AG09309 (cell line): Measurements from ENCODE around the gene TBL1X.

Experiments
- DNase-seq: peaks from one replicate; pipeline ENCODE4 v3.0.0-alpha.2; 2010; ENCODE audit warnings: low read depth
- H3K4me3 ChIP-seq: 2 replicates; pipeline ENCODE4 v1.5.1; 2011; ENCODE audit warnings: mild to moderate bottlenecking, low read depth, low read length, moderate library complexity; ENCODE audit not compliant: control insufficient read depth
- CTCF ChIP-seq: IDR thresholded peaks from 2 replicates; pipeline ENCODE4 v1.5.1; 2011; ENCODE audit warnings: mild to moderate bottlenecking, low read depth, low read length, inconsistent platforms; ENCODE audit not compliant: insufficient read depth, control insufficient read depth; ENCODE audit errors: missing control alignments

TBL1X gene

GRCh38 chrX:9622128-9622527 lies 157.3 kb downstream of the TBL1X start:
- H3K4me3 ChIP-seq = no peak overlapping the region
- DNase-seq = no peak
- TF ChIP-seq CTCF = no peak

GRCh38 chrX:9626379-9626778 lies 161.5 kb downstream of the TBL1X start:
- no peak for DNase-seq
- no peak for TF ChIP-seq CTCF

GRCh38 chrX:9627922-9628321 lies 163.1 kb downstream of the TBL1X start:
- no peak for TF ChIP-seq CTCF
- no peak for DNase-seq
- H3K4me3 ChIP-seq = no peak overlapping the region

More at GRCh38 chrX:9626379-9626778, 161.5 kb downstream of the TBL1X start:
- no peak overlapping the region for H3K4me3 ChIP-seq

GRCh38 chrX:9628779-9629493 lies 164.1 kb downstream of the TBL1X start:
- no peak for TF ChIP-seq CTCF
- no peak overlapping the region for H3K4me3 ChIP-seq
- no peak for DNase-seq

- no peak for DNase-seq
- TF ChIP-seq CTCF = no peak
- no peak overlapping the region for H3K4me3 ChIP-seq
Observed at GRCh38 chrX:9634551-9634950, 169.7 kb downstream of the TBL1X start.

- TF ChIP-seq CTCF = no peak
- DNase-seq = no peak
- no peak overlapping the region for H3K4me3 ChIP-seq
Observed at GRCh38 chrX:9635368-9635767, 170.5 kb downstream of the TBL1X start.
